SK-N-MC (cell line): Measurements from ENCODE around the gene RIBC2.

Experiments
- EZH2 ChIP-seq: fragments of 200-600 bp; sonication (generic); IDR thresholded peaks from one replicate; pipeline ENCODE4 v1.6.1; 2017; ENCODE audit warnings: antibody characterized with exemption
- POLR2AphosphoS5 ChIP-seq: IDR thresholded peaks from 2 replicates; pipeline ENCODE4 v1.6.1; 2012; ENCODE audit warnings: mild to moderate bottlenecking, low read depth, low read length, borderline replicate concordance

DNA sequence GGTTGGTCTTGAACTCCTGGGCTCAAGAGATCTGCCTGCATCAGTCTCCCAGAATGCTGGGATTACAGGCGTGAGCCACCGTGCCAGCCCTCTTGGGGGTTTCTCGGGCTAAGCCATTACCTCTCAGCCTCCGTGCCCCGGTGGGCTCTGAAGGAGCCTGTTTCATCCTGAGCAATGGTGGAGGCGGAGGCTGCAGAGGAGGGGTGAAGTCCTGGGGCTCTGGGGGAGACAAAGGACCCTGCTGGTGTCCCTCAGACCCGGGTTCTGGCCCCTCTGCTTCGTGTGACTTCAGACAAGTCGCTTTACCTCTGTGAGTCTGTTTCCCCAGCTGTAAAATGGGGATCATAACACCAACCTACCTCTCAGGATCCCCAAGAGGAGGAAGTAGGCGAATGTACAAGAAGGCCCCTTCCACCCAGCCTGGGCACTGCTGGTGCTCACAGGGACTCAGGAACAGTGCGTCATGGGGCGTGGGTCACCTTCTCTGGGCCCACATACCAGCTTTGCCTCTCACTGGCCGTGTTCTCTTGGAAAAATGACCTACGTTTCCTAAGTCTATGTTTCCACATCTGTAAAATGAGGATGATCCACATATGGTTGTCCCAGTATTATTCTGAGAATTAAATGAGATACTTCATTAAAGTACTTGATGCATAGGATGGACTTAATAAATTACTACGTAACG, 36.8 kb downstream of the RIBC2 start:
- TF ChIP-seq EZH2 (no peak), POLR2AphosphoS5 (no peak)
